GM12878 (cell line): ENCODE measurements around the gene KIAA0930. TPM values are rescaled to one million over a fixed set of nuclear protein-coding genes. Genes with fewer than 3 reads are reported as not detected.

Experiments used
- ATAC-seq: fragments of 200-7000 bp; cut with Tn5 transposase; 3 replicates; pipeline ENCODE4 v1.9.1; 2020; ENCODE audit warnings: mild to moderate bottlenecking, moderate library complexity
- BruUV-seq: library from RNA; stranded (reverse); fragments of 400-500 nt; replicated peaks from 2 replicates; lab custom pipeline; 2021; lab: Mats Ljungman, UMichigan
- CTCF ChIA-PET: fragments of 300-600 bp; sonication (Branson Sonifier 250); formaldehyde crosslinking; extraction: SDS; loops from one replicate; lab custom pipeline; 2021; ENCODE audit warnings: inconsistent platforms; lab: Yijun Ruan, JAX
- POLR2A ChIA-PET: fragments of 350-600 bp; formaldehyde crosslinking; extraction: SDS; loops from one replicate; lab custom pipeline; 2021; ENCODE audit warnings: inconsistent platforms; lab: Charles Lee
- RAD21 ChIA-PET: fragments of 300-600 bp; sonication (Branson Sonifier 250); formaldehyde crosslinking; loops from one replicate; lab custom pipeline; 2023; ENCODE audit warnings: antibody characterized with exemption; ENCODE audit not compliant: unreplicated experiment; lab: Charles Lee
- SMC1A ChIA-PET: fragments of 300-600 bp; sonication (Branson Sonifier 250); formaldehyde crosslinking; loops from one replicate; lab custom pipeline; 2023; ENCODE audit not compliant: unreplicated experiment, uncharacterized antibody; lab: Charles Lee
- DNase-seq: peaks from one replicate; pipeline ENCODE4 v3.0.0-alpha.2; 2011; ENCODE audit warnings: low read depth, low spot score
- FAIRE-seq: peaks from 3 replicates; lab custom pipeline; 2011; peaks lifted over from hg19 to GRCh38; lab: Jason Lieb, UNC
- H2AFZ ChIP-seq: 2 replicates; pipeline ENCODE4 v1.6.0; 2011; ENCODE audit warnings: low read depth, low read length, control low read depth; ENCODE audit not compliant: control insufficient read depth
- H3K27ac ChIP-seq: 2 replicates; pipeline ENCODE4 v1.5.1; 2011; ENCODE audit warnings: control low read depth; ENCODE audit not compliant: control insufficient read depth, insufficient read depth
- H3K27me3 ChIP-seq, 2 experiments: replicated peaks in 1 of 2; 2 replicates each; pipeline versions ENCODE4 v1.6.0 to v1.6.1; 2011; ENCODE audit warnings: low read length in 1 of 2; ENCODE audit not compliant: control insufficient read depth in 2 of 2, insufficient read depth in 2 of 2
- H3K36me3 ChIP-seq, 2 experiments: 2 replicates each; pipeline ENCODE4 v1.5.1; 2011; ENCODE audit warnings: low read length in 1 of 2; ENCODE audit not compliant: control insufficient read depth in 2 of 2, insufficient read depth in 2 of 2
- H3K4me1 ChIP-seq: 2 replicates; pipeline ENCODE4 v1.6.1; 2011; ENCODE audit warnings: mild to moderate bottlenecking, low read length, moderate library complexity, mixed read lengths; ENCODE audit not compliant: control insufficient read depth, insufficient read depth
- H3K4me2 ChIP-seq: 2 replicates; pipeline ENCODE4 v1.6.0; 2011; ENCODE audit warnings: control low read depth; ENCODE audit not compliant: control insufficient read depth, insufficient read depth
- H3K4me3 ChIP-seq: fragments of 200-600 bp; sonication (generic); 2 replicates; pipeline ENCODE4 v1.5.1; 2016
- H3K79me2 ChIP-seq: 2 replicates; pipeline ENCODE4 v1.6.0; 2011; ENCODE audit warnings: low read length; ENCODE audit not compliant: control insufficient read depth, insufficient read depth
- H3K9ac ChIP-seq: 2 replicates; pipeline ENCODE4 v1.8.0; 2011; ENCODE audit warnings: low read length, control low read depth, mixed read lengths; ENCODE audit not compliant: control insufficient read depth, insufficient read depth
- H3K9me3 ChIP-seq: replicated peaks from 3 replicates; pipeline ENCODE4 v1.5.1; 2011; ENCODE audit warnings: mild to moderate bottlenecking, low read length; ENCODE audit not compliant: control insufficient read depth, insufficient read depth
- H4K20me1 ChIP-seq: 2 replicates; pipeline ENCODE4 v1.6.0; 2011; ENCODE audit not compliant: control insufficient read depth, insufficient read depth
- BACH1 ChIP-seq: fragments of 450-650 bp; IDR thresholded peaks from 2 replicates; pipeline ENCODE4 v1.6.1; 2017; ENCODE audit warnings: mild to moderate bottlenecking, borderline replicate concordance
- DPF2 ChIP-seq: fragments of 450-650 bp; IDR thresholded peaks from 2 replicates; pipeline ENCODE4 v1.6.1; 2017; ENCODE audit warnings: mild to moderate bottlenecking
- FOXK2 ChIP-seq: fragments of 450-650 bp; IDR thresholded peaks from 2 replicates; pipeline ENCODE4 v1.6.1; 2017; ENCODE audit warnings: mild to moderate bottlenecking, moderate library complexity
- FOXM1 ChIP-seq: IDR thresholded peaks from 2 replicates; pipeline ENCODE4 v1.6.1; 2012; ENCODE audit warnings: low read depth, mild to moderate bottlenecking, inconsistent platforms, low read length, moderate library complexity
- PAX5 ChIP-seq: IDR thresholded peaks from 2 replicates; pipeline ENCODE4 v1.6.1; 2011; ENCODE audit warnings: low read depth, low read length, borderline replicate concordance
- RUNX3 ChIP-seq: IDR thresholded peaks from 2 replicates; pipeline ENCODE4 v1.6.1; 2012; ENCODE audit warnings: low read length, inconsistent platforms
- SRF ChIP-seq, 2 experiments: IDR thresholded peaks; 2 replicates each; pipeline ENCODE4 v1.6.1; 2011; ENCODE audit warnings: low read depth in 2 of 2, low read length in 2 of 2, mild to moderate bottlenecking in 1 of 2, moderate library complexity in 1 of 2
- ZBTB40 ChIP-seq: fragments of 450-650 bp; IDR thresholded peaks from 2 replicates; pipeline ENCODE4 v1.6.1; 2016; ENCODE audit warnings: mild to moderate bottlenecking, moderate library complexity, borderline replicate concordance
- ZNF592 ChIP-seq: fragments of 450-650 bp; IDR thresholded peaks from 2 replicates; pipeline ENCODE4 v1.6.1; 2017; ENCODE audit warnings: mild to moderate bottlenecking, moderate library complexity
- ZNF622 ChIP-seq: fragments of 450-650 bp; IDR thresholded peaks from 2 replicates; pipeline ENCODE4 v1.6.1; 2017; ENCODE audit warnings: mild to moderate bottlenecking, inconsistent platforms
- WGBS: methylation state at CpG from one replicate; pipeline ENCODE4 v1.1.6; 2016; ENCODE audit warnings: low lambda C conversion rate; ENCODE audit not compliant: insufficient replicate concordance, insufficient coverage; ENCODE audit errors: missing lambda C conversion rate; 5-methylcytosine and 5-hydroxymethylcytosine counted together
- in situ Hi-C: fragments of 300-500 bp; cut with MboI; formaldehyde crosslinking; loops from 9 replicates; pipeline ENCODE4 v1.14.3; 2018; ENCODE audit warnings: mixed read lengths
- intact Hi-C: fragments of 100-400 bp; cut with micrococcal nuclease; formaldehyde crosslinking; loops from one replicate; pipeline ENCODE4 v1.14.2; 2022; ENCODE audit not compliant: unreplicated experiment
- polyA plus RNA-seq, 11 experiments: library from polyadenylated mRNA; depleted of rRNA in 4 of 11; unstranded in 6 of 11; stranded (reverse) in 5 of 11; fragments of >200 nt; fragmentation: Nextera tagmentation in 4 of 11; fragmentation: Illumina TruSeq in 1 of 11; extraction: Ambion mirVana in 4 of 11; extraction: Trizol in 1 of 11; gene quantifications; 1 replicate in 1 of 11; 2 replicates in 10 of 11; pipeline versions ENCODE4 v1.2.1 to v1.2.3, GENCODE V29; 2011 to 2016; ENCODE audit warnings: inconsistent platforms in 2 of 11, missing spikeins in 2 of 11, low read depth in 1 of 11
- total RNA-seq, 4 experiments: library from RNA; depleted of rRNA in 3 of 4; stranded (reverse); fragments of >200 nt in 3 of 4; fragmentation: Illumina TruSeq in 1 of 4; extraction: Trizol in 1 of 4; gene quantifications; 2 replicates each; pipeline versions ENCODE4 v1.2.1 to v1.2.3, GENCODE V29; 2013 to 2021

Gene KIAA0930
- total and polyA plus RNA-seq, 10 of the 15 experiments (the other 5 are each of a cell fraction or from before 2014, with no cell fraction given), result 3.6 to 125 (median 46.3) TPM

GRCh38 chr22:45172881-45173585 lies 67.7 kb downstream of the KIAA0930 start (continued):
- TF ChIP-seq BACH1, result no peak
- TF ChIP-seq ZNF622, result no peak
- TF ChIP-seq FOXM1, result no peak
- no peak for TF ChIP-seq RUNX3
- TF ChIP-seq SRF (IDR thresholded peaks at IDR 0.05; ENCODE audit: low read depth in 2 of 2, low read length in 2 of 2), result no peak
- TF ChIP-seq PAX5, result no peak

- ATAC-seq (no peak), DNase-seq (no peak), FAIRE-seq (no peak)
- POLR2A ChIA-PET, result no interaction called here
- no peak overlapping the region for H3K4me3 ChIP-seq
- no peaks in the 10 kb centered on the region for H3K9me3 ChIP-seq
- no TSS peak for BruUV-seq
- 87% methylated on average over 6 of the region's 6 CpGs for WGBS
- in situ Hi-C loops (no loop called here), intact Hi-C loops (no loop called here)
- RAD21 ChIA-PET, result no interaction called here
- no peak for TF ChIP-seq DPF2
- no peak for TF ChIP-seq ZBTB40
- no peak for TF ChIP-seq ZNF592
- TF ChIP-seq FOXK2, result no peak
- TF ChIP-seq FOXM1, result no peak
- TF ChIP-seq RUNX3, result no peak
- H4K20me1 ChIP-seq, result no peaks in the 10 kb centered on the region
- H3K36me3 ChIP-seq, result peaks cover 17 to 50% of the 10 kb centered on the region in 2 experiments
- no peaks in the 10 kb centered on the region for H3K4me1 ChIP-seq
- H2AFZ ChIP-seq, result no peak overlapping the region
- no peaks in the 10 kb centered on the region for H3K27me3 ChIP-seq
- H3K79me2 ChIP-seq, result peaks cover 39% of the 10 kb centered on the region
- no peak overlapping the region for H3K4me2 ChIP-seq
- no peak overlapping the region for H3K9ac ChIP-seq
- SMC1A ChIA-PET, result interaction anchor here (1.1 kb wide), 1 partner anchor 12 kb away, joined by 3 read pairs; no protein-coding TSS in a partner anchor
- CTCF ChIA-PET, result interaction anchor here (0.9 to 1.1 kb wide), 2 partner anchors 20 to 64 kb away, joined by 3 to 4 read pairs; no protein-coding TSS in a partner anchor
- H3K27ac ChIP-seq, result no peak overlapping the region
Measured at GRCh38 chr22:45171830-45172229, 68.9 kb downstream of the KIAA0930 start.
